Measurements from ENCODE around the gene CACNA2D2.

Gene CACNA2D2

DNA sequence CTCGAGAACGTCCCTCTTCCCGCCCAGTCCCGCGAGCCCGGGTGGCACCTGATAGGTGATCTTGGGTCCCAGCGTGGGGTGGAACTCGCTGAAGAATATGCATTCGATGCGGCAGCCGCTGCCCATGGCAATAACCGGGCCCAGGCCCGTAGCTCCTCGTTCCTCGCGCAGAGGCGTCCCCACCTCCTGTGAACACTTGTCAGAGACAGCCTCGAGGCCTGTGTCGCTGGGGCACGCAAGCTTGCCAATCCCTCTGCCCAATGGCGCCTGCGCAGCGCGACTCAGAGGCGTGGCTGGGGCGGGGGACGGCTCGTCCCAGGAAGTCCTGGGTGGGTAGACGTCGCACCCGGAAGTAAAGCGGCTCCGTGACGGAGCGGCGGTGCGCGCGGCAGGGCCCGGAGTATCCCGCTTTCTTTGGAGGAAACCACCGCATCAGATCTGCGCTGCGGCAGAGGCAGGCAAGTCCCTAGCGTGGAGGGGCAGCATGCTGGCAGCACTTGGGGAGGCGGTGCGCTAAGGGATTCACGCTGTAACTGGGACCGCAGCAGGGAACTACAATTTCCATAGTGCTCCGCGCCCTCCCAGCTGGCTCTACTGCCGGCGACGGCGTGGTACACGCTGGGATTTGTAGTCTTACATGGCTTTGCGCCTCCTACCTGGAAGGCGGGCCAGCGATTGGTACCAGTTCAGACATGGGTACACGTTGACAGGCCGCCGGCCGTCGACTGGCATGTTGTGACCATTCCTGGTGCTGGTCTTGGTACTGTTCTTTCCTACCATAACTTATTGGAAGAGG is 152.7 kb downstream of the CACNA2D2 start, which contains the start of the genes CYB561D2 and NPRL2 (continued):
- TF ChIP-seq ZNF529 (tag by site-specific recombination; IDR thresholded peaks at IDR 0.05; ENCODE audit: insufficient replicate concordance), result no peak
- no peak for TF ChIP-seq ZNF324 (tag by site-specific recombination; IDR thresholded peaks at IDR 0.05)
- TF ChIP-seq ZNF837 (tag by site-specific recombination; IDR thresholded peaks at IDR 0.05), result no peak
- peak; percentile 72 for TF ChIP-seq ZNF341 (tag by site-specific recombination; IDR thresholded peaks at IDR 0.05; ENCODE audit: low read depth)
- no peak for TF ChIP-seq GFI1B (tag by site-specific recombination; IDR thresholded peaks at IDR 0.05)
- peak; percentile 80 for TF ChIP-seq SCRT2 (tag by site-specific recombination; IDR thresholded peaks at IDR 0.05)
- TF ChIP-seq ZNF610 (tag by site-specific recombination; IDR thresholded peaks at IDR 0.05; ENCODE audit: borderline replicate concordance), result peak; percentile 89
- no peak for TF ChIP-seq ZNF571 (tag by site-specific recombination; IDR thresholded peaks at IDR 0.05)
- TF ChIP-seq ZNF10 (tag by site-specific recombination; IDR thresholded peaks at IDR 0.05), result no peak
- TF ChIP-seq ZNF548 (tag by site-specific recombination; IDR thresholded peaks at IDR 0.05), result no peak
- peak; percentile 72 for TF ChIP-seq ZXDB (tag by site-specific recombination; IDR thresholded peaks at IDR 0.05)
- TF ChIP-seq ZNF24 (tag by site-specific recombination; IDR thresholded peaks at IDR 0.05), result no peak
- TF ChIP-seq ZBTB17 (tag by site-specific recombination; IDR thresholded peaks at IDR 0.05), result peak; percentile 69; the same call in 1 of the 2 replicates
- TF ChIP-seq ZNF560 (tag by site-specific recombination; IDR thresholded peaks at IDR 0.05; ENCODE audit: borderline replicate concordance), result no peak
- TF ChIP-seq, protein P1, sequence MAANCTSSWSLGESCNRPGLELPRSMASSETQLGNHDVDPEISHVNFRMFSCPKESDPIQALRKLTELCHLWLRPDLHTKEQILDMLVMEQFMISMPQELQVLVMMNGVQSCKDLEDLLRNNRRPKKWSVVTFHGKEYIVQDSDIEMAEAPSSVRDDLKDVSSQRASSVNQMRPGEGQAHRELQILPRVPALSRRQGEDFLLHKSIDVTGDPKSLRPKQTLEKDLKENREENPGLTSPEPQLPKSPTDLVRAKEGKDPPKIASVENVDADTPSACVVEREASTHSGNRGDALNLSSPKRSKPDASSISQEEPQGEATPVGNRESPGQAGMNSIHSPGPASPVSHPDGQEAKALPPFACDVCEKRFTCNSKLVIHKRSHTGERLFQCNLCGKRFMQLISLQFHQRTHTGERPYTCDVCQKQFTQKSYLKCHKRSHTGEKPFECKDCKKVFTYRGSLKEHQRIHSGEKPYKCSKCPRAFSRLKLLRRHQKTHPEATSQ (tag by site-specific recombination; IDR thresholded peaks at IDR 0.05), result no peak
- no peak for TF ChIP-seq OVOL3 (tag by site-specific recombination; IDR thresholded peaks at IDR 0.05)
- TF ChIP-seq, protein P2, sequence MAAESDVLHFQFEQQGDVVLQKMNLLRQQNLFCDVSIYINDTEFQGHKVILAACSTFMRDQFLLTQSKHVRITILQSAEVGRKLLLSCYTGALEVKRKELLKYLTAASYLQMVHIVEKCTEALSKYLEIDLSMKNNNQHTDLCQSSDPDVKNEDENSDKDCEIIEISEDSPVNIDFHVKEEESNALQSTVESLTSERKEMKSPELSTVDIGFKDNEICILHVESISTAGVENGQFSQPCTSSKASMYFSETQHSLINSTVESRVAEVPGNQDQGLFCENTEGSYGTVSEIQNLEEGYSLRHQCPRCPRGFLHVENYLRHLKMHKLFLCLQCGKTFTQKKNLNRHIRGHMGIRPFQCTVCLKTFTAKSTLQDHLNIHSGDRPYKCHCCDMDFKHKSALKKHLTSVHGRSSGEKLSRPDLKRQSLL (tag by site-specific recombination; IDR thresholded peaks at IDR 0.05), result 0 out of 2 replicates have a peak, but pooled peaks have one; percentile 24
- no peak for TF ChIP-seq WT1 (tag by site-specific recombination; IDR thresholded peaks at IDR 0.05)
- TF ChIP-seq, protein P3, sequence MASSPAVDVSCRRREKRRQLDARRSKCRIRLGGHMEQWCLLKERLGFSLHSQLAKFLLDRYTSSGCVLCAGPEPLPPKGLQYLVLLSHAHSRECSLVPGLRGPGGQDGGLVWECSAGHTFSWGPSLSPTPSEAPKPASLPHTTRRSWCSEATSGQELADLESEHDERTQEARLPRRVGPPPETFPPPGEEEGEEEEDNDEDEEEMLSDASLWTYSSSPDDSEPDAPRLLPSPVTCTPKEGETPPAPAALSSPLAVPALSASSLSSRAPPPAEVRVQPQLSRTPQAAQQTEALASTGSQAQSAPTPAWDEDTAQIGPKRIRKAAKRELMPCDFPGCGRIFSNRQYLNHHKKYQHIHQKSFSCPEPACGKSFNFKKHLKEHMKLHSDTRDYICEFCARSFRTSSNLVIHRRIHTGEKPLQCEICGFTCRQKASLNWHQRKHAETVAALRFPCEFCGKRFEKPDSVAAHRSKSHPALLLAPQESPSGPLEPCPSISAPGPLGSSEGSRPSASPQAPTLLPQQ (tag by site-specific recombination; IDR thresholded peaks at IDR 0.05), result peak; percentile 74
- TF ChIP-seq ZNF404 (tag by site-specific recombination; IDR thresholded peaks at IDR 0.05), result no peak
- no peak for TF ChIP-seq KLF16 (tag by site-specific recombination; IDR thresholded peaks at IDR 0.05)
- no peak for TF ChIP-seq BCL11B (tag by site-specific recombination; IDR thresholded peaks at IDR 0.05; ENCODE audit: low read depth)
- no peak for TF ChIP-seq ZNF292 (tag by site-specific recombination; IDR thresholded peaks at IDR 0.05; ENCODE audit: borderline replicate concordance, low read depth)
- TF ChIP-seq, protein P4, sequence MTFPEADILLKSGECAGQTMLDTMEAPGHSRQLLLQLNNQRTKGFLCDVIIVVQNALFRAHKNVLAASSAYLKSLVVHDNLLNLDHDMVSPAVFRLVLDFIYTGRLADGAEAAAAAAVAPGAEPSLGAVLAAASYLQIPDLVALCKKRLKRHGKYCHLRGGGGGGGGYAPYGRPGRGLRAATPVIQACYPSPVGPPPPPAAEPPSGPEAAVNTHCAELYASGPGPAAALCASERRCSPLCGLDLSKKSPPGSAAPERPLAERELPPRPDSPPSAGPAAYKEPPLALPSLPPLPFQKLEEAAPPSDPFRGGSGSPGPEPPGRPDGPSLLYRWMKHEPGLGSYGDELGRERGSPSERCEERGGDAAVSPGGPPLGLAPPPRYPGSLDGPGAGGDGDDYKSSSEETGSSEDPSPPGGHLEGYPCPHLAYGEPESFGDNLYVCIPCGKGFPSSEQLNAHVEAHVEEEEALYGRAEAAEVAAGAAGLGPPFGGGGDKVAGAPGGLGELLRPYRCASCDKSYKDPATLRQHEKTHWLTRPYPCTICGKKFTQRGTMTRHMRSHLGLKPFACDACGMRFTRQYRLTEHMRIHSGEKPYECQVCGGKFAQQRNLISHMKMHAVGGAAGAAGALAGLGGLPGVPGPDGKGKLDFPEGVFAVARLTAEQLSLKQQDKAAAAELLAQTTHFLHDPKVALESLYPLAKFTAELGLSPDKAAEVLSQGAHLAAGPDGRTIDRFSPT (tag by site-specific recombination; IDR thresholded peaks at IDR 0.05), result peak; percentile 92
- TF ChIP-seq, protein P5, sequence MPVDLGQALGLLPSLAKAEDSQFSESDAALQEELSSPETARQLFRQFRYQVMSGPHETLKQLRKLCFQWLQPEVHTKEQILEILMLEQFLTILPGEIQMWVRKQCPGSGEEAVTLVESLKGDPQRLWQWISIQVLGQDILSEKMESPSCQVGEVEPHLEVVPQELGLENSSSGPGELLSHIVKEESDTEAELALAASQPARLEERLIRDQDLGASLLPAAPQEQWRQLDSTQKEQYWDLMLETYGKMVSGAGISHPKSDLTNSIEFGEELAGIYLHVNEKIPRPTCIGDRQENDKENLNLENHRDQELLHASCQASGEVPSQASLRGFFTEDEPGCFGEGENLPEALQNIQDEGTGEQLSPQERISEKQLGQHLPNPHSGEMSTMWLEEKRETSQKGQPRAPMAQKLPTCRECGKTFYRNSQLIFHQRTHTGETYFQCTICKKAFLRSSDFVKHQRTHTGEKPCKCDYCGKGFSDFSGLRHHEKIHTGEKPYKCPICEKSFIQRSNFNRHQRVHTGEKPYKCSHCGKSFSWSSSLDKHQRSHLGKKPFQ (tag by site-specific recombination; IDR thresholded peaks at IDR 0.05), result no peak
- TF ChIP-seq, protein P6, sequence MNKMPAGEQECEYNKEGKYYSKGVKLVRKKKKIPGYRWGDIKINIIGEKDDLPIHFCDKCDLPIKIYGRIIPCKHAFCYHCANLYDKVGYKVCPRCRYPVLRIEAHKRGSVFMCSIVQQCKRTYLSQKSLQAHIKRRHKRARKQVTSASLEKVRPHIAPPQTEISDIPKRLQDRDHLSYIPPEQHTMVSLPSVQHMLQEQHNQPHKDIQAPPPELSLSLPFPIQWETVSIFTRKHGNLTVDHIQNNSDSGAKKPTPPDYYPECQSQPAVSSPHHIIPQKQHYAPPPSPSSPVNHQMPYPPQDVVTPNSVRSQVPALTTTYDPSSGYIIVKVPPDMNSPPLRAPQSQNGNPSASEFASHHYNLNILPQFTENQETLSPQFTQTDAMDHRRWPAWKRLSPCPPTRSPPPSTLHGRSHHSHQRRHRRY (tag by site-specific recombination; IDR thresholded peaks at IDR 0.05), result no peak
- peak; percentile 99 for TF ChIP-seq ZNF76 (tag by site-specific recombination; IDR thresholded peaks at IDR 0.05; ENCODE audit: borderline replicate concordance, low read depth)
- no peak; the same call in 1 of the 2 replicates for TF ChIP-seq ZNF2 (tag by site-specific recombination; IDR thresholded peaks at IDR 0.05)
- TF ChIP-seq HOXA7 (CRISPR knock-in tag; IDR thresholded peaks at IDR 0.05; ENCODE audit: borderline replicate concordance), result no peak
- TF ChIP-seq ZNF157 (tag by site-specific recombination; IDR thresholded peaks at IDR 0.05), result no peak
- no peak for TF ChIP-seq ZNF391 (tag by site-specific recombination; IDR thresholded peaks at IDR 0.05; ENCODE audit: borderline replicate concordance, low read depth)
- no peak for TF ChIP-seq ZNF112 (tag by site-specific recombination; IDR thresholded peaks at IDR 0.05)

All from HEK293 (cell line).